Daoy (cell line): Measurements from ENCODE around the gene CCR7. TPM values are rescaled to one million over a fixed set of nuclear protein-coding genes. Genes with fewer than 3 reads are reported as not detected.

Source experiments
- DNase-seq: peaks from one replicate; pipeline ENCODE4 v3.0.0-alpha.2; 2015; ENCODE audit warnings: low read depth
- total RNA-seq: library from RNA; depleted of rRNA; stranded (reverse); fragments of >200 nt; shearing (Covaris generic); gene quantifications from 2 replicates; pipeline ENCODE4 v1.2.3, GENCODE V29; 2014

The CCR7 gene
- total RNA-seq, 1 experiment from 2014 or later = not detected

- no peak for DNase-seq
These were observed 29.4 kb downstream of the CCR7 start for GRCh38 chr17:40535924-40536294.

GRCh38 chr17:40535438-40535837, 29.8 kb downstream of the CCR7 start:
- no peak for DNase-seq

DNA sequence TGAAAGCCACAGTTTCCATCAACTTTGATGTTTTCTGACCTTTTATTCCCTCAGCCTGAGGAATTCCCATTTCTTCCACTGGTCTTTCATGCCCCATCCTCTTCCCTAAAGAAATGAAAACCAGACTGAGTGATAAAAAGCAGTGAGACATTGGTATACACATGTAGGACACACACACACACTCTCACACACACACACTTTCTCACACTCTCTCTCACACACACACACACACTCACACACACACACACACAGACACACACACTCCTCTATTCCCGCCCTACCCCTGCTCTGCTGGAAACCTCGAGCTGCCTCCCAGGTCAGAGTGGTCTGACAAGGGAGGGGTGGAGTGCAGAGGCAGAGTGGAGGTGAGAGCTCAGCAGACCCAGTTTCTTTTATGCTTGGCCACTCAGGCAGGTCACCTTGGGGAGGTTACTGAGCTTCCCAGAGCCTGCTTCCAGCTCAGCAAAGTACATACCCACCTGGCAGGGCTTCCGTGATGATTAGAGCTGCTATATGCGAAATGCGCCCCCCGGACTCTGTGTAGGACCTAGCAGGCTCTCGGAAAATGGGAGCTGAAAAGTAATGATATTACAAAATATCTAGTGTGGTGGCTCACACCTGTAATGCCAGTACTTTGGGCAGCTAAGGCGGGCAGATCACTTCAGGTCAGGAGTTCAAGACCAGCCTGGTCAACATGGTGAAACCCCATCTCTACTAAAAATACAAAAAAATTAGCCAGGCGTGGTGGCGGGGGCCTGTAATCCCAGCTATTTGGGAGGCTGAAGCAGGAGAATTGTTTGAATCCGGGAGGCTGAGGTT, 30.7 kb downstream of the CCR7 start:
- DNase-seq = no peak

DNA sequence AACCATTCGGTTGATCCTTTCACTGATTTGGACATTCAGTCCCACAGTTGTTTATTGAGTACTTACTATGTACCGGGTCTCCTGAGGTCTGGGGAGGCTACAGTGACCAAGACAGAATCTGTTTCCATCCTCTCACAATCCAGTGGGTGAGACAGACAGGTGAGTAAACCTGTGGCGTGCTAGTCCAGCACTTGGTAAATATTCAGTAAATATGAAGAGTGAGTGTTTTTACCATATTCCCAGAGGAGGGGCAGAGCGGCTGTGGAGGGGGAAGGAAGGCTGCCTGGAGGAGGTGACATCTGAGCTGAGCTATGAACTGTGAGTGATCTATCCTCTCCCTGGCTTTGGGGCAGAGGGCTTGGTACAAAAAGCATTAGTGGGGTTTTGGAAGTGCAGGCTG, 31.4 kb downstream of the CCR7 start:
- no peak for DNase-seq

DNA sequence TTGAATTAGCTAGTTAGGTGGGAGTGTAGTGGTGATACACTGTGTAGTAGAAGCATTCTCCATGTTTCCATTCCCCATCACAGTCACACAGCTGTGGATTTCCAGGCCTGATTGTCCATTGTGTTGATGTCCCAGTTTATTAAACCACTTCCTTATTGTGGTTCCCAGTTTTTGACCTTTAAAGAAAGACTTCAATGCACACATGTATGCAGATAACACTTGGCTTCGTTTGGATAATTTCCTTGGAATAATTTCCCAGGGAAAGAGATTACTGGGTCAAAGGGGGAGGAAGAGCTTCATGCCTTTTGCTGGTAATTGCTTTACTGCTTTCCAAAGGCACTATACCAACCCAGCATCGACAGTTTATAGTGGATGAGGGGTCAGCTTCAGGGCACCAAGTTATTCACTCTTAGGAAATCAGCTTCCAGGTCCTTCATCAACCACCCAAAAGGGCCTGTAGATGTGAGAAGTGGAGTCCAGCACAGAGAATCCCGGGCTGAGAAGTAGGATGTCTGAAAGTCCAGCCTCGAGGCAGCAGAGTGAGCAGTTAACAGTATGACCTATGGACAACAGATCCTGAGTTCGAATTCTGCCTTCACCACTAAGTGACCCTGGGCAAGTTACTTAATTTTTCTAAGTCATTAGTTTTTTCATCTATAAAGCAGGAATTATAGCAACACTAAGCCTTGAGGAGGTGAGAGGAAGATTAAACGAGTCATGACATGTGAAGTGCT, 32.6 kb downstream of the CCR7 start:
- no peak for DNase-seq

DNA sequence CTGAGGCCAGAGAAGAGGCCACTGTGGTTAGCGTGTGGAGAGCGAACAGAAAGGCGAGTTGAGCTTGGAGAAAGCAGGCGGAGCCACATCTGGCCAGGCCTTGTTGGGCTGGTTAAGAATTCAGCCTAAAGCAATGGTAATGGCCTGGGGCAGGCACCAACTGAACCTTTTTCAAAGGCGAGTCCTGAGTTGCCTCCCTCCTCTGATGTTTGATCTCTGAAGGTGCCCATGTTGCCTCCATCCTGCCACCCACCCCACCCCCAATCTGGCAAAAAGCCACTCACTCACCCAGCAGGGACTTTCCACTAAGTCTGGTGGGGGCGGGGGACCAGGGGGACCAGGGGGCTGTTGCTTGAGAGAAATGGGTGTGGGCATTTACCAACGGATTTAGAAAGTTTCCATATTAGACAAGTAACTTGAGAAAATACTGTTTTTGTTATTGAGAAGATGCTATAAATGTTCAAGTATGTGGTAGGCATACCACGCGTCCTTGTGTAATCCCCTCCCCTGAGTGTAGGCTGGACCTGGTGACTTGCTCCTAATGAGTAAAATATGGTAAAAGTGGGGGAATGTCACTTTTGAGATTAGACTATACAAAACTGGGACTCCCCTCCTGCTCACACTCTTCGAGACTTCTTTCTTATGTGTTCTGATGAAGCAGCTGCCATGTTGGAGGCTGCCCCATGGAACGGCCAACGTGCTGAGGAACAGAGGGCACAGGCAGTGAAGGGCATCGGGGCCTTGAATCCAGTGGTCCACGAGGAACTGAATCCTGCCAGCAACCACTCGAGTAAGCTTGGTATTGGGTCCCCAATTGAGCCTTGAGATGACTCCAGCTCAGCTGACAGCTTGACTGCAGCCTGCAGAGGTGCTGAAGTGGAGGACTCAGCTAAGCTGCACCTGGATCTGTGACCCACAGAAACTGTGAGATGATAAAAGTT, 34.0 kb downstream of the CCR7 start:
- no peak for DNase-seq

- no peak for DNase-seq
These were observed 34.7 kb downstream of the CCR7 start for GRCh38 chr17:40530531-40530994.

- no peak for DNase-seq
These were observed 35.3 kb downstream of the CCR7 start for GRCh38 chr17:40529991-40530390.

DNA sequence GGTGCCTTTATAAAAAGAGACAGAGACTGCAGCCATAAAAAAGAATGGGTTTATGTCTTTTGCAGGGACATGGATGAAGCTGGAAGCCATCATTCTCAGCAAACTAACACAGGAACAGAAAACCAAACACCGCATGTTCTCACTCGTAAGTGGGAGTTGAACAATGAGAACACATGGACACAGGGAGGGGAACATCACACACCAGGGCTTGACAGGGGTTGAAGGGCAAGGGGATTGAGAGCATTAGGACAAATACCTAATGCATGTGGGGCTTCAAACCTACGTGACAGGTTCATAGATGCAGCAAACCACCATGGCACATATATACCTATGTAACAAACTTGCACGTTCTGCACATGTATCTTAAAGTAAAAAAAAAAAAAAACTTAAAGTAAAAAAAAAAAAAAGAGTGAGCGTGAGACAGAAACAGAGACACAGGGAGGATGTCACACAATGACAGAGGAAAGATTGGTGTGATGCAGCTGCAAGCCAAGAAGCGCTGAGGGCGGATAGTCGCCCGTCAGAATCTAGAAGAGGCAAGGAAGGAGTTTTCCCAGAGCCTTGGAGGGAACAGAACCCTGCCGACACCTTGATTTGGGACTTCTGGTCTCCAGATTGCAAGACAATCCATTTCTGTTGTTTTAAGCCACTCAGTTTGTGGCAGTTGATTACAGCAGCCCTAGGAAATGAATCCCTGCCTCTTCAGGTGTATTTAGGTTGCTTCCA, 36.4 kb downstream of the CCR7 start:
- DNase-seq = no peak

DNA sequence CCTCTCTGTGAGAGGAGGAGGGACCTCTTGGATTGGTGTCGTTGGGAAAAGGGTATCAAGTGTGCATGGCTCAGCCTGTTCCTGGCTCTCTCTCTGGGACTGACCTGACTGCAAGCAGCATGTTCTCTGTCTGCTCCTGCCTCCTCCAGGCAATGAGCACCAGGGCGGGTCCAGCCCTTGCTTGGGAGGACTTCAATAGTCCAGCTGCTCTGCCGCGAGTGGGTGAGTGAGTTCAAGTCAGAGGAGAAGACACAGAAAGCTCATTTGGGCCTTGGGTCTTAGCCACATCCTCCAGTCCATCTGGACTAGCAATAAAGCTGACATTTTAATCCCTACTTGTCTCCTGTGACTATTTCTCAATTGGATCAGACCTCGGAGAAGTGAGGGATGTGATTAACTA, 38.6 kb downstream of the CCR7 start:
- no peak for DNase-seq

DNA sequence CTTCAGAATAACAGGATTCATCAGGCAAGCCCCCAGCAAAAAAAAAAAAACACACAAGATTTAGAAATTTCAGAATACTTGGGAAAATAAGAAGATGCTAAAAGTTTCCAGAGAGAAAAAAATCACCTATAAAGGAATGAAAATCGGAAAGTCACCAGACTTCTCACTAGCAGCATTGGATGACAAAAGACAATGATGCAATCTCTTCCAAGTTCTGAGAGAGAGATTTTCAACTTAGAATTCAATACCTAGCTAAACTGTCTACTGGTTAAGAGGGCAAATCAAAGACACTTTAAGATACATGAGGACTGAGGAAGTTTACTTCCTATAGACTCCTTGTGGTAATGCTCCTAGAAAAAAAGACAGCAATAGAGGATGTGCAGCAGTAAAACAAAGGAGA, 40.0 kb downstream of the CCR7 start:
- DNase-seq = no peak

- DNase-seq = no peak
These were observed 40.9 kb downstream of the CCR7 start for GRCh38 chr17:40524243-40524965.

GRCh38 chr17:40522961-40523310, 42.3 kb downstream of the CCR7 start:
- no peak for DNase-seq

- DNase-seq = no peak
These were observed 42.9 kb downstream of the CCR7 start for GRCh38 chr17:40522250-40522960.

DNA sequence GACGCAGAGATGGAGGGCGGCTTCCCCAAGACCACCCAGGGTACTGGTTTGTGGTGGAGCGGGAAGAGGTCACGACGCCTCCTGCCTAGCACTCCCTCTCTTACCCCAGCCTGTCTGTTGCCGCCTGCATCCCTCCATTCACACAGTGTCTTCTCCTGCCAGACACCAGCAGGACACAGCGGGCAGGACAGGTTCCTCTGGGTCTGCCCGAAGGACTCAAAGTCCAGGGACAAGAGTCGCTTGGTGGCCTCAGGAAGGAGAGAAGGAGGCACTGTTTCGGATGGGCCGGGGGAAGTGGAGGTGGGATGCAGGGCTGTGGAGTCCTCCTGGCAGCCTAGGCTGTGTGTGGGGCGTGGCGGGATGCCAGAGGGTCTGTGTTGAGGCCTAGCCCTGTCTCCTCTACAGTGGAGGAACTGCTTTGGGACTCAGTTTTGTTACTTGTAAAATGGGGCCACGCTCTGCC, 44.2 kb downstream of the CCR7 start:
- DNase-seq = no peak

DNA sequence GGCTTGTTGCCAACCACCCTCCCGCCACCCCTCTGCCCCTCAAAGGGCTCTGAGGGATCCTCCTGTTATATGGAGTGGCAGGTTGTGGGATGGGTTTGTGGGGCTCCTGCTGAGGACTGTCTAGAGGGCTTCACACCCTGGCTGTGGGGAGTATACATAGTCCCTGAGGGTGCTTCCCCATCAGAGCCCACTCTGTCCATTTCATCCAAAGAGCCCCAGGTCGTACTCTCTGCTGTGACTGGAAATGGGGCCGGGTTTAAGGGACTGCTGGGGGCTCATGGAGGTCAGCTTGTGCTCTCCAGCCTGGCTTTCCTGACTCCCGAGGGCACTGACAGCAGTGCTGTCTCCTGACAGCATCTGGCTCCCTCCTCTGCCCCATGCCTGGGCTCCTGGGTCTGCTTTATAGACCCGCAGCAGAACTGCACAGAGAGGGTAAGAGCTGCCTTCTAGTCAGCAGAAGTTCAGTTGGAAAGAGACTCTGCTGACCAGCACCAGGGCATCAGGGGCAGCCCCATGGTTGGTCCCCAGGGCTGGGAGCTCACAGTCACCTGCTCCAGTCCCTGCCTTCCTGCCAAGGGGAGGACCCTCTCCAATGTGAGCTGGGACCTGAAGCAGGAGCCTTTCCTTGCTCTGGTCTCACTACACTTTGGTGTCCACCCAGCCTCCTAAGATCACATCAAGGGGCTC, 46.0 kb downstream of the CCR7 start:
- DNase-seq = no peak

GRCh38 chr17:40518401-40519088, 46.7 kb downstream of the CCR7 start:
- DNase-seq = peak; percentile 88

- DNase-seq = no peak
These were observed 47.3 kb downstream of the CCR7 start for GRCh38 chr17:40517981-40518380.

GRCh38 chr17:40517286-40517662, 48.0 kb downstream of the CCR7 start:
- no peak for DNase-seq
